ENCODE results near the gene ARID1B. TPM values are rescaled to one million over a fixed set of nuclear protein-coding genes. Genes with fewer than 3 reads are reported as not detected.

Gene ARID1B
- total and polyA plus RNA-seq, 10 of the 15 experiments (the other 5 are each of a cell fraction or from before 2014, with no cell fraction given) = 24.7 to 133 (median 54.6) TPM

DNA sequence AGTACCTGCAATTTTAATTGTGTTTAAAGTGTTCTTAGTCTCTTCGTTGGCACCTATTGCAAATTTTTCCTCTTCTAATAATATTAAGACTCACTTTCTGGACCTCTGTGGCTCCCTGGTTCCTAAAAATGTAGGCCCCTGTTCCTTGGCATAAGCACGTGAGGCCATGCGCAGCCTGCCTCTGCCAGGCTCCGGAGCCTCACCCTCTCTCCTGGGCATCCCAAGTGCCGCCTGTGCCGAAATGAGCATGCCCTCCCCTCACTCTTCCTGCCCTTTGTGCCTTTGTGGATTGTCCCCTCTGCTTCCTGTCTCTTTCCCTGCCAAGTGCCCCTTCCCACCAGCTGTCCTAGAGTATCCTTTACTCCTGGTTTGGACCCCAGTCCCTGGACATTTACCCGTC is 300.1 kb downstream of the ARID1B start:
- Histone ChIP-seq H3K9me3 (replicated peaks; ENCODE audit: control insufficient read depth, insufficient read depth, low read length) (no peaks in the 10 kb centered on the region), H3K4me3 (no peak overlapping the region), H3K27ac (ENCODE audit: control insufficient read depth, insufficient read depth) (no peak overlapping the region), H3K4me2 (ENCODE audit: control insufficient read depth, insufficient read depth) (no peak overlapping the region), H3K4me1 (ENCODE audit: control insufficient read depth, insufficient read depth, low read length) (peaks cover 19% of the 10 kb centered on the region), H3K36me3 (ENCODE audit: control insufficient read depth in 2 of 2, insufficient read depth in 2 of 2, low read length in 1 of 2) (no peaks in the 10 kb centered on the region; a peak in 2 of 4 replicates), H3K9ac (ENCODE audit: control insufficient read depth, insufficient read depth, low read length) (no peak overlapping the region), H2AFZ (ENCODE audit: control insufficient read depth, low read depth, low read length) (no peak overlapping the region), H4K20me1 (ENCODE audit: control insufficient read depth, insufficient read depth) (peaks cover 9% of the 10 kb centered on the region), H3K79me2 (ENCODE audit: control insufficient read depth, insufficient read depth, low read length) (peaks cover 12% of the 10 kb centered on the region), H3K27me3 (replicated peaks in 1 of 2; ENCODE audit: control insufficient read depth in 2 of 2, insufficient read depth in 2 of 2, low read length in 1 of 2) (no peaks in the 10 kb centered on the region)
- ChIA-PET SMC1A (ENCODE audit: uncharacterized antibody, unreplicated experiment) (interaction anchor here (2.4 kb wide), 1 partner anchor 11 kb away, joined by 15 read pairs; no protein-coding TSS in a partner anchor), CTCF (no interaction called here), RAD21 (ENCODE audit: unreplicated experiment) (no interaction called here), POLR2A (no interaction called here)
- DNase-seq (ENCODE audit: low read depth, low spot score) = no peak
- intact Hi-C loops (cut with micrococcal nuclease; ENCODE audit: unreplicated experiment) = no loop called here
- WGBS (ENCODE audit: insufficient coverage, insufficient replicate concordance, low lambda C conversion rate, missing lambda C conversion rate) = 96% methylated on average over 7 of the region's 7 CpGs
- FAIRE-seq = no peak
- ATAC-seq = no peak
- in situ Hi-C loops (cut with MboI) = no loop called here
- no TSS peak for BruUV-seq (replicated peaks)
- TF ChIP-seq BMI1 (IDR thresholded peaks at IDR 0.05; ENCODE audit: borderline replicate concordance) (no peak), SMC3 (IDR thresholded peaks at IDR 0.05; ENCODE audit: borderline replicate concordance, low read length) (no peak), ZNF687 (IDR thresholded peaks at IDR 0.05) (no peak), BHLHE40 (IDR thresholded peaks at IDR 0.05; ENCODE audit: borderline replicate concordance in 1 of 2, low read depth in 2 of 2, low read length in 1 of 2) (no peak), TCF12 (IDR thresholded peaks at IDR 0.05; ENCODE audit: low read depth, low read length) (no peak), PAX5 (IDR thresholded peaks at IDR 0.05; ENCODE audit: borderline replicate concordance, low read depth, low read length) (no peak), USF2 (IDR thresholded peaks at IDR 0.05; ENCODE audit: borderline replicate concordance, low read depth, low read length) (no peak), SP1 (IDR thresholded peaks at IDR 0.05; ENCODE audit: low read depth, low read length) (no peak), FOXK2 (IDR thresholded peaks at IDR 0.05) (no peak), ESRRA (IDR thresholded peaks at IDR 0.05; ENCODE audit: low read length) (no peak), ZBTB40 (IDR thresholded peaks at IDR 0.05; ENCODE audit: borderline replicate concordance) (no peak)
- TF ChIP-seq, protein P1, sequence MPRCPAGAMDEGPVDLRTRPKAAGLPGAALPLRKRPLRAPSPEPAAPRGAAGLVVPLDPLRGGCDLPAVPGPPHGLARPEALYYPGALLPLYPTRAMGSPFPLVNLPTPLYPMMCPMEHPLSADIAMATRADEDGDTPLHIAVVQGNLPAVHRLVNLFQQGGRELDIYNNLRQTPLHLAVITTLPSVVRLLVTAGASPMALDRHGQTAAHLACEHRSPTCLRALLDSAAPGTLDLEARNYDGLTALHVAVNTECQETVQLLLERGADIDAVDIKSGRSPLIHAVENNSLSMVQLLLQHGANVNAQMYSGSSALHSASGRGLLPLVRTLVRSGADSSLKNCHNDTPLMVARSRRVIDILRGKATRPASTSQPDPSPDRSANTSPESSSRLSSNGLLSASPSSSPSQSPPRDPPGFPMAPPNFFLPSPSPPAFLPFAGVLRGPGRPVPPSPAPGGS (IDR thresholded peaks at IDR 0.05; ENCODE audit: borderline replicate concordance, insufficient read depth, low read depth, low read length, poor library complexity, severe bottlenecking) = no peak
- TF ChIP-seq, protein P2, sequence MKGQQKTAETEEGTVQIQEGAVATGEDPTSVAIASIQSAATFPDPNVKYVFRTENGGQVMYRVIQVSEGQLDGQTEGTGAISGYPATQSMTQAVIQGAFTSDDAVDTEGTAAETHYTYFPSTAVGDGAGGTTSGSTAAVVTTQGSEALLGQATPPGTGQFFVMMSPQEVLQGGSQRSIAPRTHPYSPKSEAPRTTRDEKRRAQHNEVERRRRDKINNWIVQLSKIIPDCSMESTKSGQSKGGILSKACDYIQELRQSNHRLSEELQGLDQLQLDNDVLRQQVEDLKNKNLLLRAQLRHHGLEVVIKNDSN (IDR thresholded peaks at IDR 0.05; ENCODE audit: borderline replicate concordance, extremely low read length, insufficient read depth, low read depth, low read length) = no peak

Measured in GM12878 (cell line).